NCI-H2029 (cell line): ENCODE results near the gene ZBTB7C.
A peak's percentile ranks its signal among the peaks of the same experiment; 100 is the strongest.

ENCODE experiments used
- DNase-seq: peaks from one replicate; lab custom pipeline; 2025; lab: John Stamatoyannopoulos, UW

The ZBTB7C gene

GRCh38 chr18:48323151-48323550, 86.0 kb downstream of the ZBTB7C start:
- DNase-seq = no peak

DNA sequence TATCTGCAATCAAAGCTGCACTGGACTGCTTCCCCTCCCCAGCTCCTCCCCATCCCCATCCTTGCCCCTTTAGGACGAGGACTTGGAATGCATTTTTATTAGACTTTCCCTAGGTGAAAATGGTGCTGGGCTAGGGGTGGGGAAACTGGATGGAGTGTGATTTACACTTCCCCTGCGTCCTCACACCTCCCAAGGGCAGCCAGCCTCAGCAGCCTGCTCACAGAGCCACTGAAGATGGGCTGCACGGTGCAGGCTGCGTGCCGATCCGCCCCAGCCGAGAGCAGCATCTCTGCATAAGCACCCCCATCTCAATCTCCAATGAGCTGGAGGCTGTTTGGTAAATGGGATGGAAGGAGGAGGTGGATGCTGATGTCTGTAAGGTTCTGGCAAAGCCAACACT, 87.6 kb downstream of the ZBTB7C start:
- DNase-seq = no peak

GRCh38 chr18:48321121-48321520, 88.1 kb downstream of the ZBTB7C start:
- DNase-seq = no peak

- DNase-seq = no peak
Observed at GRCh38 chr18:48320639-48320945, 88.6 kb downstream of the ZBTB7C start.

- peak; percentile 94 for DNase-seq
Observed at GRCh38 chr18:48319801-48320638, 89.2 kb downstream of the ZBTB7C start.

- no peak for DNase-seq
Observed at GRCh38 chr18:48318436-48318835, 90.7 kb downstream of the ZBTB7C start.

GRCh38 chr18:48317781-48318381, 91.3 kb downstream of the ZBTB7C start:
- no peak for DNase-seq

- DNase-seq = no peak
Observed at GRCh38 chr18:48316177-48316576, 93.0 kb downstream of the ZBTB7C start.

DNA sequence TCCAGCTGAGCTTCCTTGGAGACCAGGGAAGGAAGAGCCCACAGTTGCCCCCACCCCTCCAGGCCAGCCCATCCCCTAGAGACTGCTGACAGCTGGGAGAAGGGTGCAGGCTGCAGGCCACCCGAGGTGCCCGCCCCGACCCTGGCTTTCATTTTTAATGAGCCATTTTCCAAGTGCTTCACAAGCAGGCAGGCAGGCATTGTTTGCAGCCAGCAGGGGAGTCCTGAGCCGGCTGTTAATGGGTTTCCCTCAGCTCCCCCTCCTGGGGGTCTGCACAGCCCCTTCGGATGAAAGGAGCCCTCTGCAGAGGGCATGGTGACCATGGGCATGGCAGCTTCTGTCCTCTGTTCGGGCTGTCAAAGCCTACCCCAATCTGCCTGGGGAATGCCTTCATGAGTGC, 94.5 kb downstream of the ZBTB7C start:
- DNase-seq = no peak

- no peak for DNase-seq
Observed at GRCh38 chr18:48313792-48314191, 95.4 kb downstream of the ZBTB7C start.

DNA sequence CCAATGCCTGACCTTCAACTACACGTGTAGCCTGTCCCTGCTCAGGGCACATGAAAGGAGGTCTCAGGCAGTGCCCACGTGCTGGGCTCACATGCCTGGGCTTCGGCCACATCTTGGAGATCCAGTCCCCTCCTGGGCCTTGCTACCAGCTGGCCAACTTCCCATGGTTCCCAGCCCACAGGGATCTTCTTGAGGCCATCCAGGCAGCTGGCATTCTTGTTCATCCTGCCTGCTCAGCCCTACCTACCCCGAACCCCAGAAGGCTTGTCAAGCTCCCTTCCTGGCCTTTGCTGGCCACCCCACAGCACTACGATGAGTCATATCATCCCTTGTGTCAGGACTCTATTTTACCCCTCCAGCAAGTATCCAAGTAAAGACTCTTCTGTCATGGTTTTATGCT, 97.1 kb downstream of the ZBTB7C start:
- no peak for DNase-seq

DNA sequence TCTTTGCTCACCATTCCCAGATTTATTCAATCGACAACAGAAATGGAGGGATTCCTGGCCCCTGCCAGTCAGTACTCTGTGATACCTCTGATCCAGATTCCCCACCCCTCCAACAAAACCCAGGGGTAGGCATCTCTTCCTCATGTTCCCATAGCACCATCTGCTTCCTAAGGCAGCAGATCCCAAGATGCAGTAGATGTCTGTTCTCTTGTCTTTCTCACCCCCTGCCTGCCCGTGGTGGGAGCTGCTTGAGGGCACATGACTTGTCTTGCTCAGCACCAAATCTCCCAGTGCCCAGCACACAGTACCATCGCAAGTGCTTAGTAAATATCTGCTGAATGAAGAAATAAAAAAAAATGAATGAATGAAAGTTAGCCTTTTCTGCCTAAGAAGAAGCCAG, 98.2 kb downstream of the ZBTB7C start:
- DNase-seq = no peak

GRCh38 chr18:48310353-48310752, 98.8 kb downstream of the ZBTB7C start:
- DNase-seq = no peak

DNA sequence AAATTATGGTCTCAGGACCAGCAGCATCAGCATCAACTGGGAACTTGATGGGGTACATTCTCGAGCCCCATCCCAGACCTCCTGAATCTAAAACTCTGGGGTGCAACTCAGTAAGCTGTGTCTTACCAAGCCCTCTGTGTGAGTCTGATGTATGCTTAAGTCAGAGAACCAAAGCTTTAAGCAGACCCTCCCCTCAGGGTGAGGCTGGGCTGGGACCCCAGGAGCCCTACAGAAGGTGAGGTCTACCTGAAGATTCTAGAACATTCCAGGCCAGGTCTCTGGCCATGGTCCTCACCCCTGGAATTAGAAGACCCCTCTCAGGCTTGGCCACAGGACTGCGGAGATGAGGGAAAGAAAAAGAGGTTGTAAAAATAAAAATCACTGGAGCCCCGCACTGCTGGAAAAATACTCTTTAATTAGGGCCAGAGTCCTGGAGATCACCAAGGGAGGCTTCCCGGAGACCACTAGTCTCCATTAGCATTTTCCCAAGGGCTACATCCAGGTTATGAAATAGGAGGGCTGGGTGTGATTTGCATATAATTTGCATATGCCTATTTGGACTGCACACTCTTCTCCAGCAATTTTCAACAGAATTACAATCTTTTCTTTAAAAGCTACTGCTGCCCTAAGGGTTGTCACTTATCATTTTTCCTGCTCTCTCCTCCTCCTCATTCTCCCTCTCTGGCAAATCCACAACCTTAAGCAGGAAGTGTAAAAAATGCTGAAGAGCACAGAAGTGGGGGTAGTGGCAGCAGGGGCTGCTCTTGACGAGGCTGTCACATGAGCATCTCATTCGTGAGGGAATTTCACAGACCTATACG, 100.2 kb downstream of the ZBTB7C start:
- peak; percentile 55 for DNase-seq

DNA sequence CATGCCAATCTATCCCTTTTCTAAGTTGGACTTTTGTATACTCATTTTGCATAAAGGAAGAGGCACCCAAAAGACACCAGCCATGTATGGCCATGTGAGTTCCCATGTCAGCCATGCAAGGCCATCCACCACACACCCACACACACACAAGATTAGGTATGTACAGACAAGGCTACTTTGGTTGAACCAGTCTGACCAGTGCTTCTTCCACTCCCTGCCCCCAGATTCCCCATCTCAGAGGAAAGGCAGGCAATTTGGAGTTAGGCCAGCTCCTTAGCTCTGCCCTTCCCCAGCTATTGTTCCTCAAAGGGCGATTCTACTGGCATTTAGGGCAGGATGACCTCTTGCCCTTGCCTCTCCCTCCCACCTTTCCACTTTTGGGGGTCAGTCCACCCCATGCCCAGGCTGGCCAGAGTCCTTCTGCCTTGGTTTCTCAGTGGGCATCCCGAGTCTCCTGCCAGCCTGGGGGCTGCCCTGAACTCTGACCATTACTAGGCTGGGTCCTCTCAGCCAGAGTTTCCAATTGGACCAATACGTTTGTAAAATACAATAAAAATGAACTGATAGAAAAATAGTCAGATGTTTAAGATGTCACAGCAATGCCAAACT, 101.1 kb downstream of the ZBTB7C start:
- DNase-seq = peak; percentile 35

GRCh38 chr18:48306838-48307237, 102.3 kb downstream of the ZBTB7C start:
- no peak for DNase-seq

DNA sequence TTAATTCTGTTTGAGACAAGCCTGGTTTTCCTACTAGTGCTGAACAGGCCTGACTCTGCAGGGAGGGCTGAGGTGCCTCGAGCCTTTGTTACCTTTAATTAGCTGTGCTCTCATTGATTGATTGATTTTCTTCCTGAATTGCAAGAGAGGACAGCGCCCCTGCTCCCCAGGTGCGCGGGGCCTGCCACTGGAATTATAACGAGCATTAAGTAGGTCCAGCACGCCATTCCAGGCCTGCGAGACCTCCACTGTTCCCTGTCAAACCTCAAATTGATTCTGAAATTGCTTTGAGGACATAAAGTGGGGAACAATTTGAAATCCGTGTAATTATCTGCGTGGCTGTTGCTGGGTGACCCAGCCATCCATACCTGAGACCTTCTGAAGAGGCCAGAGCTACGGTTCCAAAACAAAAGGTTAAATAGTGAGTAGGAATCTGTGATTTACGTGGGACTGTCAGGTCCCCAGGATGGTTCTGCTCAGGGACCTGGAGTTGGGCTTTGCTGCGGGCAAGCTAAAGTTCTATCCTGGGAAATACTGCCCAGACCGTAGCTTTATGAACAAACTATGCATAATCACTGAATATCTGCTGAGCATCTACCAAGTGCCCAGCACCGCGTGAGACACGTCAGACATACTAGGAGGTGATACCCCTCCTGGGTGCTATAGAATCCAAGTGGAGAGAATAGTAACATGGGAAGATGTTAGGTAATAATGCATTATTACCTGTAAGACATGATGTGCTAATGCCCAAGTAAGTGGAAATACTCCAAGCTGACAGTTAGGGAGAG, 104.1 kb downstream of the ZBTB7C start:
- no peak for DNase-seq

DNA sequence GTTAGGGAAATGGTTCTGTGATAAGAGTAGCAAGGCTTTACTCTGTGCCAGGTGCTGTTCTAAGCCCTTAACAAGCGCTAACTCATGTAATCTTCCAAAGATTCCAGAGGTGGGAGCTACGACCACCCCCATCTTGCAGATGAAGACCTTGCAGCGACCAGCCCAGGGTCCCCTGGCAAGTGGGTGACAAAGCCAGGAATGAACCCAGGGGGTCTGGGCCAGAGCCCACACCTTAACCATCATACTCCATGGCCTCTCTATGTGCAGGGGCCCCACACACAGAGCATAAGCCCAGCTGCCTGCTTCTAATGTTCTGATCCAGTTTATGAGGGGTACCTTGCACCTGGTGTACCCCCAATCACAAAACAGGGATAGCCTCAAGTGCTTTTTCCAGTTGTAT, 105.3 kb downstream of the ZBTB7C start:
- no peak for DNase-seq

- no peak for DNase-seq
Observed at GRCh38 chr18:48302736-48303135, 106.4 kb downstream of the ZBTB7C start.

GRCh38 chr18:48300463-48300961, 108.7 kb downstream of the ZBTB7C start:
- DNase-seq = peak; percentile 85

GRCh38 chr18:48297139-48297538, 112.0 kb downstream of the ZBTB7C start:
- DNase-seq = peak; percentile 18

- DNase-seq = peak; percentile 30
Observed at GRCh38 chr18:48296581-48296980, 112.6 kb downstream of the ZBTB7C start.
